Ovary (tissue), 9 donors: Measurements from ENCODE around the gene NEURL1B. TPM values are rescaled to one million over a fixed set of nuclear protein-coding genes. Genes with fewer than 3 reads are reported as not detected.
A peak's percentile ranks its signal among the peaks of the same experiment; 100 is the strongest.

Experiments used
- DNase-seq, 5 donors: peaks; one replicate each; pipeline ENCODE4 v3.0.0-alpha.2; 2019 to 2020
- H3K27ac ChIP-seq, 2 donors: fragments of 200-600 bp; one replicate each; pipeline versions ENCODE4 v1.5.1 to v1.8.0; 2019 to 2022
- H3K27me3 ChIP-seq: fragments of 200-600 bp; one replicate; pipeline ENCODE4 v1.8.0; 2022
- H3K36me3 ChIP-seq: fragments of 200-600 bp; sonication (generic); one replicate; pipeline ENCODE4 v1.5.1; 2019
- H3K4me1 ChIP-seq: one replicate; pipeline ENCODE4 v1.8.1; 2013; ENCODE audit warnings: mild to moderate bottlenecking, moderate library complexity; ENCODE audit not compliant: insufficient read depth
- H3K4me3 ChIP-seq: fragments of 200-600 bp; sonication (generic); one replicate; pipeline ENCODE4 v1.5.1; 2017
- H3K9me3 ChIP-seq, 2 donors: fragments of 200-600 bp in 1 of 2; sonication (generic) in 1 of 2; one replicate each; pipeline versions ENCODE4 v1.5.1 to v1.8.1; 2013 to 2019; ENCODE audit warnings: mild to moderate bottlenecking in 1 of 2, moderate library complexity in 1 of 2
- CTCF ChIP-seq, 3 donors: fragments of 450-650 bp in 2 of 3; fragments of 200-600 bp in 1 of 3; IDR thresholded peaks; one replicate each; pipeline versions ENCODE4 v1.5.1 to v1.8.0; 2016 to 2022; ENCODE audit warnings: antibody characterized with exemption in 3 of 3, mild to moderate bottlenecking in 1 of 3
- EP300 ChIP-seq: sonication (generic); formaldehyde crosslinking; IDR thresholded peaks from one replicate; pipeline ENCODE4 v1.6.1; 2017; ENCODE audit warnings: antibody characterized with exemption
- POLR2A ChIP-seq: fragments of 450-650 bp; IDR thresholded peaks from one replicate; pipeline ENCODE4 v1.6.1; 2017; ENCODE audit warnings: antibody characterized with exemption, mild to moderate bottlenecking, moderate library complexity
- WGBS, 3 donors: extraction: QIAGEN DNeasy Blood & Tissue Kit in 1 of 3; methylation state at CpG; one replicate each; pipeline versions ENCODE4 v1.1.5 to v1.1.7; 2013 to 2017; 5-methylcytosine and 5-hydroxymethylcytosine counted together
- intact Hi-C, 4 donors: fragments of 100-400 bp; cut with DNase I; formaldehyde crosslinking; loops; one replicate each; pipeline versions ENCODE4 v1.11.0 to v1.15.1; 2022 to 2023
- polyA plus RNA-seq, 2 donors: library from polyadenylated mRNA; stranded (reverse); fragments of 200-250 nt in 1 of 2; fragments of 350-450 nt in 1 of 2; fragmentation: Illumina TruSeq in 1 of 2; extraction: RNeasy Lipid Tissue Mini Kit (QIAGEN cat#74804) in 1 of 2; gene quantifications; one replicate each; pipeline ENCODE4 v1.2.3, GENCODE V29; 2013 to 2014
- total RNA-seq, 7 donors: library from RNA; depleted of rRNA in 2 of 7; stranded (reverse); fragments of >200 nt in 2 of 7; fragmentation: NEBNext Ultra II Directional in 3 of 7; extraction: Animal tissue kit (Norgen Biotek cat#: 25700) in 3 of 7; gene quantifications; one replicate each; pipeline versions ENCODE4 v1.1.0 to v1.2.4, GENCODE V29; 2016 to 2023
- donor health status: DM: no; HTN: no; CAD: no; lungs with moderate emphysema.
- donor health status: DM: no; HTN: no; CAD: no.
- donor health status: Bipolar disorder and iron deficiency.
- donor health status: DM: yes; HTN: yes; CAD: no.
- donor health status: DM: no; HTN: no; CAD: no.
- donor health status: DM: yes; HTN: yes; CAD: no.

Gene NEURL1B
- total and polyA plus RNA-seq, 9 donors: 15.0 to 75.1 (median 36.3) TPM

GRCh38 chr5:172689218-172689572, 48.1 kb downstream of the NEURL1B start:
- H3K27me3 ChIP-seq: no peaks in the 10 kb centered on the region
- H3K4me1 ChIP-seq: peaks cover 12% of the 10 kb centered on the region
- WGBS, 3 donors: 76 to 80% (median 77%) methylated on average over 7 of the region's 7 CpGs
- H3K9me3 ChIP-seq: no peaks in the 10 kb centered on the region
- no peak overlapping the region for H3K4me3 ChIP-seq
- TF ChIP-seq CTCF (IDR thresholded peaks at IDR 0.05) (no peak), EP300 (no peak), POLR2A (no peak)
- intact Hi-C loops: no loop called here
- H3K36me3 ChIP-seq: no peaks in the 10 kb centered on the region
- peak in 1 of 5 donors; percentile 5 for DNase-seq
- H3K27ac ChIP-seq: peak overlapping the region in 1 of 2 donors; percentile 3

GRCh38 chr5:172689801-172690200, 48.7 kb downstream of the NEURL1B start:
- no peaks in the 10 kb centered on the region for H3K9me3 ChIP-seq
- WGBS, 3 donors: 79 to 87% (median 80%) methylated on average over 10 of the region's 10 CpGs
- H3K36me3 ChIP-seq: no peaks in the 10 kb centered on the region
- no peaks in the 10 kb centered on the region for H3K27me3 ChIP-seq
- DNase-seq: peak in 1 of 5 donors; percentile 23
- H3K27ac ChIP-seq: peak overlapping the region in 1 of 2 donors; percentile 20
- H3K4me1 ChIP-seq: peaks cover 12% of the 10 kb centered on the region
- TF ChIP-seq EP300: no peak
- TF ChIP-seq CTCF (IDR thresholded peaks at IDR 0.05): no peak
- no peak for TF ChIP-seq POLR2A
- intact Hi-C loops: loop anchor here in 3 of 4 donors (5.0 to 10.0 kb wide), 2 partner anchors 32 to 45 kb away; partner anchors contain the start of gene NEURL1B (in 2 of the 3)
- no peak overlapping the region for H3K4me3 ChIP-seq

GRCh38 chr5:172690258-172691075, 49.4 kb downstream of the NEURL1B start:
- DNase-seq: peak in 1 of 5 donors; percentile 26
- intact Hi-C loops: loop anchor here in 3 of 4 donors (5.0 to 10.0 kb wide), 2 partner anchors 33 to 46 kb away; partner anchors contain the start of gene NEURL1B (in 2 of the 3)
- H3K36me3 ChIP-seq: no peaks in the 10 kb centered on the region
- no peak overlapping the region for H3K27ac ChIP-seq
- no peaks in the 10 kb centered on the region for H3K27me3 ChIP-seq
- TF ChIP-seq EP300 (no peak), CTCF (IDR thresholded peaks at IDR 0.05) (no peak), POLR2A (no peak)
- no peaks in the 10 kb centered on the region for H3K9me3 ChIP-seq
- no peak overlapping the region for H3K4me3 ChIP-seq
- H3K4me1 ChIP-seq: peaks cover 15% of the 10 kb centered on the region
- 82 to 85% (median 84%) methylated on average over 24 of the region's 24 CpGs for WGBS, 3 donors

- peaks cover 28% of the 10 kb centered on the region for H3K4me1 ChIP-seq
- no peak overlapping the region for H3K27ac ChIP-seq
- peak in 2 of 5 donors; percentile 26 to 30 for DNase-seq
- WGBS, 3 donors: 90 to 93% (median 93%) methylated on average over 7 of the region's 7 CpGs
- H3K36me3 ChIP-seq: no peaks in the 10 kb centered on the region
- no peak overlapping the region for H3K4me3 ChIP-seq
- H3K27me3 ChIP-seq: no peaks in the 10 kb centered on the region
- intact Hi-C loops: loop anchor here in 3 of 4 donors (5.0 to 10.0 kb wide), 2 partner anchors 35 to 47 kb away; partner anchors contain the start of gene NEURL1B (in 2 of the 3)
- H3K9me3 ChIP-seq: no peaks in the 10 kb centered on the region
- TF ChIP-seq EP300: no peak
- TF ChIP-seq CTCF (IDR thresholded peaks at IDR 0.05): no peak
- no peak for TF ChIP-seq POLR2A
These were observed 50.8 kb downstream of the NEURL1B start for GRCh38 chr5:172691886-172692285.
